H54 (cell line): ENCODE data around the gene ACTA2.

Source experiments
- DNase-seq: peaks from one replicate; pipeline ENCODE4 v3.0.0; 2011; ENCODE audit warnings: low spot score, mixed read lengths; ENCODE audit not compliant: insufficient read length
- FAIRE-seq: peaks from 3 replicates; lab custom pipeline; 2011; peaks lifted over from hg19 to GRCh38; lab: Jason Lieb, UNC
- POLR2A ChIP-seq: IDR thresholded peaks from 2 replicates; pipeline ENCODE4 v1.6.1; 2011; ENCODE audit warnings: low read depth, mild to moderate bottlenecking, low read length

Gene ACTA2

GRCh38 chr10:88952647-88953111 is at the start of gene ACTA2:
TSS of gene ACTA2 (minus strand) at chr10:88952773. CDS start at chr10:88948930, 3,843 bp downstream.
- FAIRE-seq (peak; percentile 45), DNase-seq (no peak)
- TF ChIP-seq POLR2A, result no peak

GRCh38 chr10:89001729-89002072 is 49.1 kb upstream of the ACTA2 start:
- FAIRE-seq (peak; percentile 61), DNase-seq (no peak)
- TF ChIP-seq POLR2A, result no peak

GRCh38 chr10:89001024-89001728 is 48.6 kb upstream of the ACTA2 start:
- TF ChIP-seq POLR2A, result no peak
- DNase-seq, result no peak
- FAIRE-seq, result peak; percentile 81

GRCh38 chr10:88999625-89000024 is 47.1 kb upstream of the ACTA2 start:
- DNase-seq (no peak), FAIRE-seq (peak; percentile 91)
- TF ChIP-seq POLR2A, result no peak

- DNase-seq, result no peak
Observed at GRCh38 chr10:88996927-88997326, 44.4 kb upstream of the ACTA2 start.

GRCh38 chr10:88995156-88995876 is 42.7 kb upstream of the ACTA2 start:
- DNase-seq (no peak), FAIRE-seq (peak; percentile 6)
- TF ChIP-seq POLR2A, result no peak

More at GRCh38 chr10:88996927-88997326, 44.4 kb upstream of the ACTA2 start:
- peak; percentile 53 for FAIRE-seq
- no peak for TF ChIP-seq POLR2A

- FAIRE-seq, result peak; percentile 76
- DNase-seq, result no peak
- no peak for TF ChIP-seq POLR2A
Observed at GRCh38 chr10:88994019-88994418, 41.4 kb upstream of the ACTA2 start.

GRCh38 chr10:88992921-88993524 is 40.5 kb upstream of the ACTA2 start:
- FAIRE-seq (peak; percentile 23), DNase-seq (no peak)
- TF ChIP-seq POLR2A, result no peak

GRCh38 chr10:88991899-88992320 is 39.3 kb upstream of the ACTA2 start:
- no peak for TF ChIP-seq POLR2A
- DNase-seq, result no peak
- FAIRE-seq, result no peak

- peak; percentile 84 for FAIRE-seq
Observed at GRCh38 chr10:88991161-88991898, 38.8 kb upstream of the ACTA2 start.

GRCh38 chr10:88990384-88991160 is 38.0 kb upstream of the ACTA2 start, which contains the start of gene FAS:
TSS of gene FAS (plus strand) at chr10:88990798. CDS start at chr10:88990877, 79 bp downstream.
- TF ChIP-seq POLR2A, result 0 out of 2 replicates have a peak, but pooled peaks have one; percentile 13
- DNase-seq, result peak; percentile 74
- peak; percentile 82 for FAIRE-seq

More at GRCh38 chr10:88991161-88991898, 38.8 kb upstream of the ACTA2 start:
- peak; percentile 51 for DNase-seq
- peak; percentile 28; the same call in 1 of the 2 replicates for TF ChIP-seq POLR2A

GRCh38 chr10:88989824-88990383 is 37.3 kb upstream of the ACTA2 start:
- DNase-seq, result no peak
- FAIRE-seq, result peak; percentile 62
- no peak for TF ChIP-seq POLR2A
